ENCODE results near the gene ATG9B. TPM values are rescaled to one million over a fixed set of nuclear protein-coding genes. Genes with fewer than 3 reads are reported as not detected.

Gene ATG9B
- total and polyA plus RNA-seq, 9 of the 15 experiments (the other 6 are each of a cell fraction or from before 2014, with no cell fraction given): 0.29 to 8.0 (median 2.1) TPM

DNA sequence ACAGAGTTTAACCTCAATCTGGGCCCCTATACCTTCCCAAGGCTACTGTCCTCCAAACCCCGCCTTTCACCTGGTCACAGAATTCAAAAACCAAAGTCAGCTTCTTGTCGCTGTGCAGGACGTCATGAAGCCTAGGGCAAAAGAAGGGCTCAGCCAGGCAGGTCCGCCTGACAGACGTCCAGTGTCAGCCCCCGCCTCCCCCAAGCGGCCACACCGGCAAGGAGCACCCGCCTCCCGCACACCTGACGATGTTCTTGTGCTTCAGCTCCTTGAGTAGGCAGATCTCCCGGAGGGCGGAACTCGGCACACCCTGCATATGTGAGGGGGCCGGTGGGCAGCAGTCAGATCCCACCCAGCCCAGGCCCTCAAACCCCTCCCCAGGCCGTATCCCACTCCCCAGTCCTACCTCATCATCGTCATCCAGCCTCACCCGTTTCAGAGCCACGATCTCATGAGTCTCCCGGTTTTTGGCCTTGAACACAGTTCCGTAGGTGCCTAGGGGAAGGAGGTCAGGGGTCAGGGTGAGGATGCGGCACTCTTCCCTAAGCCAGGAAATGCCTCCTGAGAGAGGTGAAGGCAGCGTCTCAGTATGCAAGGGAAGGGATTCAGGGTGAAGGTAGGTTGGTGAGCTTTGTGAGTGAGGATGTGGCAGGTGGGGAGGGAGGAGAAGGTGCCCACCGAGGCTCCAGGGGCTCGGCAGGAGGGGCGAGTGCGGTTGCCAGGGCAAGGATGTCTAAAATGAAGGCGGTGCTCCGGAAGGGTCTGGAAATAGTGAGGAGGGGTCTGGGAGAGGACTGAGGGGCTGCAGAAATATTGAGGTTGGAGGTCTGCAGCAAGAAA is 32.6 kb upstream of the ATG9B start (continued):
- TF ChIP-seq MIER1 (IDR thresholded peaks at IDR 0.05; ENCODE audit: low read depth) (0 out of 2 replicates have a peak, but pooled peaks have one; percentile 58), PTTG1 (tag; IDR thresholded peaks at IDR 0.05; ENCODE audit: low read depth) (no peak), ZNF695 (CRISPR knock-in tag; IDR thresholded peaks at IDR 0.05) (no peak), RNF2 (IDR thresholded peaks at IDR 0.05) (no peak), SIN3A (IDR thresholded peaks at IDR 0.05; ENCODE audit: borderline replicate concordance in 2 of 2, control insufficient read depth in 1 of 2, low read depth in 2 of 2, low read length in 2 of 2) (no peak), ZC3H4 (CRISPR knock-in tag; IDR thresholded peaks at IDR 0.05; ENCODE audit: borderline replicate concordance) (no peak), MYBL2 (IDR thresholded peaks at IDR 0.05; ENCODE audit: low read depth) (no peak), MYBL2 (CRISPR knock-in tag; IDR thresholded peaks at IDR 0.05; ENCODE audit: borderline replicate concordance) (no peak), NCOA4 (IDR thresholded peaks at IDR 0.05; ENCODE audit: partially characterized antibody) (no peak), KAT2B (IDR thresholded peaks at IDR 0.05; ENCODE audit: low read depth, low read length) (no peak), CBX8 (IDR thresholded peaks at IDR 0.05; ENCODE audit: borderline replicate concordance, extremely low read depth, low read depth, low read length, poor library complexity, severe bottlenecking) (no peak), MEF2A (IDR thresholded peaks at IDR 0.05; ENCODE audit: control insufficient read depth, low read depth, low read length) (no peak)
- TF ChIP-seq, protein P1, sequence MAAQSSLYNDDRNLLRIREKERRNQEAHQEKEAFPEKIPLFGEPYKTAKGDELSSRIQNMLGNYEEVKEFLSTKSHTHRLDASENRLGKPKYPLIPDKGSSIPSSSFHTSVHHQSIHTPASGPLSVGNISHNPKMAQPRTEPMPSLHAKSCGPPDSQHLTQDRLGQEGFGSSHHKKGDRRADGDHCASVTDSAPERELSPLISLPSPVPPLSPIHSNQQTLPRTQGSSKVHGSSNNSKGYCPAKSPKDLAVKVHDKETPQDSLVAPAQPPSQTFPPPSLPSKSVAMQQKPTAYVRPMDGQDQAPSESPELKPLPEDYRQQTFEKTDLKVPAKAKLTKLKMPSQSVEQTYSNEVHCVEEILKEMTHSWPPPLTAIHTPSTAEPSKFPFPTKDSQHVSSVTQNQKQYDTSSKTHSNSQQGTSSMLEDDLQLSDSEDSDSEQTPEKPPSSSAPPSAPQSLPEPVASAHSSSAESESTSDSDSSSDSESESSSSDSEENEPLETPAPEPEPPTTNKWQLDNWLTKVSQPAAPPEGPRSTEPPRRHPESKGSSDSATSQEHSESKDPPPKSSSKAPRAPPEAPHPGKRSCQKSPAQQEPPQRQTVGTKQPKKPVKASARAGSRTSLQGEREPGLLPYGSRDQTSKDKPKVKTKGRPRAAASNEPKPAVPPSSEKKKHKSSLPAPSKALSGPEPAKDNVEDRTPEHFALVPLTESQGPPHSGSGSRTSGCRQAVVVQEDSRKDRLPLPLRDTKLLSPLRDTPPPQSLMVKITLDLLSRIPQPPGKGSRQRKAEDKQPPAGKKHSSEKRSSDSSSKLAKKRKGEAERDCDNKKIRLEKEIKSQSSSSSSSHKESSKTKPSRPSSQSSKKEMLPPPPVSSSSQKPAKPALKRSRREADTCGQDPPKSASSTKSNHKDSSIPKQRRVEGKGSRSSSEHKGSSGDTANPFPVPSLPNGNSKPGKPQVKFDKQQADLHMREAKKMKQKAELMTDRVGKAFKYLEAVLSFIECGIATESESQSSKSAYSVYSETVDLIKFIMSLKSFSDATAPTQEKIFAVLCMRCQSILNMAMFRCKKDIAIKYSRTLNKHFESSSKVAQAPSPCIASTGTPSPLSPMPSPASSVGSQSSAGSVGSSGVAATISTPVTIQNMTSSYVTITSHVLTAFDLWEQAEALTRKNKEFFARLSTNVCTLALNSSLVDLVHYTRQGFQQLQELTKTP (IDR thresholded peaks at IDR 0.05; ENCODE audit: low read depth in 1 of 2, partially characterized antibody in 2 of 2): no peak
- TF ChIP-seq, protein P2, sequence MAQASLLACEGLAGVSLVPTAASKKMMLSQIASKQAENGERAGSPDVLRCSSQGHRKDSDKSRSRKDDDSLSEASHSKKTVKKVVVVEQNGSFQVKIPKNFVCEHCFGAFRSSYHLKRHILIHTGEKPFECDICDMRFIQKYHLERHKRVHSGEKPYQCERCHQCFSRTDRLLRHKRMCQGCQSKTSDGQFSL (CRISPR knock-in tag; IDR thresholded peaks at IDR 0.05): no peak
- TF ChIP-seq, protein P2 (tag; IDR thresholded peaks at IDR 0.05): no peak
- TF ChIP-seq, protein P3, sequence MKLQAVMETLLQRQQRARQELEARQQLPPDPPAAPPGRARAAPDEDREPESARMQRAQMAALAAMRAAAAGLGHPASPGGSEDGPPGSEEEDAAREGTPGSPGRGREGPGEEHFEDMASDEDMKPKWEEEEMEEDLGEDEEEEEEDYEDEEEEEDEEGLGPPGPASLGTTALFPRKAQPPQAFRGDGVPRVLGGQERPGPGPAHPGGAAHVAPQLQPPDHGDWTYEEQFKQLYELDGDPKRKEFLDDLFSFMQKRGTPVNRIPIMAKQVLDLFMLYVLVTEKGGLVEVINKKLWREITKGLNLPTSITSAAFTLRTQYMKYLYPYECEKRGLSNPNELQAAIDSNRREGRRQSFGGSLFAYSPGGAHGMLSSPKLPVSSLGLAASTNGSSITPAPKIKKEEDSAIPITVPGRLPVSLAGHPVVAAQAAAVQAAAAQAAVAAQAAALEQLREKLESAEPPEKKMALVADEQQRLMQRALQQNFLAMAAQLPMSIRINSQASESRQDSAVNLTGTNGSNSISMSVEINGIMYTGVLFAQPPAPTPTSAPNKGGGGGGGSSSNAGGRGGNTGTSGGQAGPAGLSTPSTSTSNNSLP (IDR thresholded peaks at IDR 0.05; ENCODE audit: borderline replicate concordance, low read depth, low read length): no peak
- TF ChIP-seq, protein P4, sequence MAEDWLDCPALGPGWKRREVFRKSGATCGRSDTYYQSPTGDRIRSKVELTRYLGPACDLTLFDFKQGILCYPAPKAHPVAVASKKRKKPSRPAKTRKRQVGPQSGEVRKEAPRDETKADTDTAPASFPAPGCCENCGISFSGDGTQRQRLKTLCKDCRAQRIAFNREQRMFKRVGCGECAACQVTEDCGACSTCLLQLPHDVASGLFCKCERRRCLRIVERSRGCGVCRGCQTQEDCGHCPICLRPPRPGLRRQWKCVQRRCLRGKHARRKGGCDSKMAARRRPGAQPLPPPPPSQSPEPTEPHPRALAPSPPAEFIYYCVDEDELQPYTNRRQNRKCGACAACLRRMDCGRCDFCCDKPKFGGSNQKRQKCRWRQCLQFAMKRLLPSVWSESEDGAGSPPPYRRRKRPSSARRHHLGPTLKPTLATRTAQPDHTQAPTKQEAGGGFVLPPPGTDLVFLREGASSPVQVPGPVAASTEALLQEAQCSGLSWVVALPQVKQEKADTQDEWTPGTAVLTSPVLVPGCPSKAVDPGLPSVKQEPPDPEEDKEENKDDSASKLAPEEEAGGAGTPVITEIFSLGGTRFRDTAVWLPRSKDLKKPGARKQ (CRISPR knock-in tag; IDR thresholded peaks at IDR 0.05): no peak
